ENCODE measurements around the gene MVK.

Gene MVK

DNA sequence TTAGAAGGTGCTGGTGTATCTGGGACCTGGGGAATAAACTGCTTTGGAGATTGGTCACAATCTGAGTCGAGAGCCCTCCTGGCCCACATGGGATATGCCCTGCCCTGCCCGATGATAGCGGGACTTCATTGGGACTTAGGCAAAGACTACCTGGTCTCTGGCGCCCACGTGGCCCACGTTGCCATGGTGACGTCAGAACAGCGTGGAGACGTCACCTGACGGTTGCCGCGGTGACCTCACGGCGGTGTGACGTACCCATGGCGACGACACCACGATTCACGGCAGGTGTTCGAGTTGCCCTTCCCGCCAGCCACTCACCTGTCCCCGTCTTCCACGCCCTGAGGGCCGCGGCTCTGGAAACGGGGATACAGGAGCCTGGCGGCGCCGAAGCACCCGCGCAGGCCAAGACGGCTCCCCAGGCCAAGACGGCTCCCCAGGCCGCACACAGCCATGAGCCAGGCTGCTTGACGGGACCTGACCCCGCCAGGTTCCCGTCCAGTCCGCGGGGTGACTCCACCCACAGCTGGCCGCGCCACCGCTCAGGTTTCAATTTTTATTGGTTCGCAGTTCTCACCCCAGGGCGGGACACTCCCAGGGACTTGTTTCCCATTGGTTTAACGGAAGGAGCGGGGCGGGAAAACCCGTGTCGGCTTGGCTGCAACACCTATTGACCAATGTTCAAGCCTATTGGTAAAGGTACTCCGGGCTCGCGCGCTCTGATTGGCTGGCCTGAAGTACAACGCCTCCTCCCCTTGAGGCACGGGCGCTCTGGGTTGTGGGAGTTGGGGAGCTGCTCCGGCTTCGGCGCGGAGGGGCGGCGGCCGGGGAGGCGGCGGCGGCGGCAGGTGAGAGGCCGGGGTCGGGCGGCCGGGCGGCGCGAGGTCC, at the start of gene MVK, which contains the start of gene MMAB:
MVK (plus strand) TSS at position 766 of the 885 bp plus-strand sequence. CDS start 1,029 bp downstream, outside the sequence.
MMAB (minus strand) TSS at position 476 of the 885 bp plus-strand sequence; CDS start at position 452, 24 bp downstream.
- DNase-seq, result peak; percentile 99

DNA sequence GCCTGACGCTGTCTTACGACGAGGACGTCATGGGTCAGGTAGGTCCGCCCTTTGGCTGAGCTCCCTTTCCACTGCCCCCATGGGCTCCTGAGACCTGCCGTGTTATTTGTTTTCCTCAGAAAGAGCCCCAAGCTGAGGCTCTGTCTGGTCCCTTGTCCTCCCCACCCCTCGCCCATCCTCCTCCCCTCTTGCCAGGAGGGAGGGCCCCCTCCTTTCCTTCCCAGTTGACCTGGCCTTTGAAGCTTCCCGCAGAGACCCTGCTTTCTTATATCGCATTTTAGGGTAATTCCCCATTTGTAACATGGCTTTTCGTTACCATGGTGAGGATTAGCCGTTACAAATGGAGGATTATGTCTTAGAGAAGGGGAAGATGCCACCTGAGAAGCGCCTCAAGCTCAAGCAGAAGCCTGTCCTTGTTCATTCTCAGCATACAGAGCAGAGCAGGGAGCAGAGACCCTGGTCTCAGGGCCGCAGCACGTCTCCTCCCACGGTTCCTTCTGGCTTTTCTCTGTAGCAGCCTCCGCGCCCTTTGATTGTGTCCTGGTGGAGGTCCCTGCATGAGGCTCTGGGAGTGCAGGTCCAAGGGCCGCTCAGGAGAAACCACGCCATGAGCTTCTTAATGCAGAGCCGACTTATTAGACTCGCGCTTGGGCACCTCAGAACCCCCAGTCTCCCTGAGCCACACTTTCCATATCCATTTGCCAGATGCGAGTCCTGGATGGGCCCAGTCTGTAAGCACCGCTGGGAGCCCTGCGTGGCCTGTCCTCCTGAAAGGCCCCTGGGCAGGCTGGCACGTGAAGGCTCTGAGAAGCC, 48.9 kb upstream of the MVK start:
- DNase-seq, result no peak

GRCh38 chr12:109525279-109525585, 48.4 kb upstream of the MVK start:
- DNase-seq, result no peak

DNA sequence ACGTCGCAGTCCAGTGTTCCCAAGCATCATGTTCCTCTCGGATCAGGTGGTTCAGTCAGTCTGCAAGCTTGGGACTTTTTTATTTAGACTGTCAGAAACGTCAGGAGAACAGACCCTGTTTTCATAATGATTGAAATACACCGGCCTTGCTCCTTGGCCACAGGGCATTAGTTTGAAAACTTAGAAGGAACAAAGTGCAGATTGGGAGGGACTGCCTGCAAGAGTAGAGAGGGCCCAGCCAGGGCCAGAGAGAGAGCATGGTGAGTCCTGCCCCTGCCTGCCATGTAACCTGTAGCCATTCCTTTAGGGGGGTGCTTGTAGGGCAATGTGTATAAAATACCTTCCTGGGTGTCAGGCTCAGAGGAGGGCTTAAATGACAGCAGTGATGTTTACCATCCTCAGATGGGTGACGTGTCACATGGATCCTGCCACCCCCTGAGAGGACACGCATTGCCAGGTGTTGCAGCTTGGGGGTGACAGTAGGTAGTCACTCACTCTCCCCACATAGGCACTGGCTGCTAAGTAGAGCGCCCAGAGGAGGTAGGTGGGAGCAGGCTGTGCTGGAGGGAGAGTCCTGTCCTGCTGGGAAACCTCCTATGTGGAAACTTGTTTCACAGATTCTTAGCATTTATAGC, 46.0 kb upstream of the MVK start:
- DNase-seq, result no peak

- DNase-seq, result no peak
Observed at GRCh38 chr12:109529691-109530640, 43.6 kb upstream of the MVK start.

DNA sequence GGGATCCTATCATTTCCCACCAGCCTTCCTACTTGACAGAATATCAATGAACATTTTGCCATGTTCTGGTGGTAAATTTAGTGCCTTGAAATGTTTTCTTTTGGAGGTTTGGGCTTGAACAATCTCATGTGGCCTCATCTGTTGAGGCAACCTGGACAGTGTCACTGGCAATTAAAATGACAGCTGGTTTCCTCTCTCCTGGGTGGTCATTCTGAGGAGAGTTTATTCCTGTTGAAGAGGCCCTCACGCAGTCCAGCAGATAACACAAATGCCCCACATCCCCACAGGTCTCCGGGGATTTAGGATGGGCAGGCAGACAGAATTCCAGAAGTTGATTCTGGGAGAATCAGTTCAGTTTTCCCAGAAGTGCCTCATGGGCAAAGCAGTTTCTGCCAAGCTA, 42.2 kb upstream of the MVK start:
- no peak for DNase-seq

DNA sequence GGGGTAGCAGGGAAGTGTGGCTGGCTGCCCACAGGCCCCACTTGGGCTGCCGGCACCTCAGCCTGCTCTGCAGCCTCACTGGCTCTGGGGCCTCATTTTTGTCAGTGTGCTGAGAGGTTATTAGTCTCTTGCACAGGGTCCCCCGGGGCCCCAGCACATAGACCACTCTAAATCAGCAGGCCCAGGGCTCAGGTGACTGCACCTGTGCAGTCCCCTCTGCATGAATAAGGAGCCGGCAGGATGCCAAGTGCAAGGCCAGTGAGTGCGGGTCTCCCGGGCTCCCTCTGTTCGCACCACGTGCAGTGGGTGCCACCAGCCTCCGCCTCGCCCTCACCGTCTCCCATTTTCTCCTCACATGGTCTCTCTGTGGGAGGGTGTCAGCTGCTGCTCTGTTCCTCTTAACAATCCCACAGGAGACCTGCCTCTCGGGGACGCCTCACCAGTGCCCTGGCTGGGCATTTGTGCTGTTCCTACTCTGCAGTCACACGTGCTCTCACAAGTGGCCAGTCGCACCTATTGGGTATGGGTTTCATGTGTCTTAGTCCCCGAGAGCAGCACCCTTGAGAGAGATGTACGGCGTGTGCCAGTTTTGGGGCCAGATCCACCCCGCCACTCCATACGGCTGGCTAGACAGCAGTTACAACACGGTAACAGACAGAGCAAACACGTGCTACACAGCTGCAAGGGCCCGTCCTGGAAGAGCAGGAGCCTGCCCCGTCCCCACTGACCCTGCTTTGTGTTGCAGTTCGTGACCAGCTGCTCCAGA, 40.7 kb upstream of the MVK start:
- DNase-seq, result no peak

DNA sequence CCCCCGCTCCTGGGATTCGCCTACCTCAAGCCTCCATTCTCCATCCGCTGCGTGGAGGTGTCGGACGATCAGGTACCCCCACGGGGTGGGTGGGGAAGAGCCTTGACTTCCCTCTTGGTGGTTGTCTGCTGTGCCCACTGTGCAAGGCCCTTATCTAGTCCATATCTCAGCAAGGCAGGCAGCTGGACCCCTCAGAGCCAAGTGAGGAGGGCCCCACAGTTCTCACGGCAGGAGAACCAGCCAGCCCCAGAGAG, 40.2 kb upstream of the MVK start:
- no peak for DNase-seq

DNA sequence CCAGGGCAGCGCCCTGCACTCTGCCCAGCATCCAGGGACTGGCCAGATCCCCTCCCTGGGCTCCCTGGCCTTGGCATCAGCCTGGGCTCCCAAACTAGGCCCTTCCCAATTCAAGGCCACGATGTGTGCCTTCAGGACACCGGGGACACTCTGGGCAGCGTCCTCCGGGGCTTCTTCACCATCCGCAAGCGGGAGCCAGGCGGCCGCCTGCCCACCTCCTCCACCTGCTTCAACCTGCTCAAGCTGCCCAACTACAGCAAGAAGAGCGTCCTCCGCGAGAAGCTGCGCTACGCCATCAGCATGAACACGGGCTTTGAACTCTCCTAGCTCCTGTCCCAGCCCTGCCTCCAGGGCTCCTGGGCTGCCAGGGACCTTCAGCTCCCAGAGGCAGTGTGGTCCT, 39.1 kb upstream of the MVK start:
- DNase-seq, result no peak

DNA sequence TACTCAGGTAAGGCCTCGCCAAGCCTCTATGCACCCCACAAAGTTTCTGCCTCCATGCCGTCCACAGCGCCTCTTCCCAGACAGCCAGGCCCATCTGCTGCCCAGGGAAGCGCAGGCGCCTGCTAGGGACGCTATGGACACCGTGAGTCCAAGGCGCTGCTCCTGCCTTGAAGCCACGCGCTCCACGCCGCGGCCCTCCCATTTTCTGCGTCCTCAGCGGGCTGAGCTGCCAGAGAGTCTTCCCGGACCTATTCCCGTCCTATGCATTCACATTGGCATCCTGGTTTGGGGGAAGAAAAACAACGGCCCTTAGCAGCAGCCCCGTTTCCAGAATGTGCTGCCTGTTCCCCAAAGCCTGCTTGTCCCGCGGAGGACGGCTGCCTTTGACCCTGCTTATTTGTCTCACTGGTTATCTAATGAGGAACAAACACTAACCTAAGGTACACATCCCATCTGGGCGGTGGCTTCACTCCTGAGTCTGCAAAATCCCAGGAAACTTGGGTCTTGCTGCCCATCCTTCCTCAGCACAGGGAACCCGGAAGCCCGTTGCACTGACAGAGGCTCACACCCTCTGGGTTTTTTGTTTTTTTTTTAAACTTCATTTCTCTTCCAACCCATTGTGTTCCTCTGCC, 38.2 kb upstream of the MVK start:
- no peak for DNase-seq

- no peak for DNase-seq
Observed at GRCh38 chr12:109535863-109536250, 37.7 kb upstream of the MVK start.

- no peak for DNase-seq
Observed at GRCh38 chr12:109537136-109537535, 36.5 kb upstream of the MVK start.

- DNase-seq, result no peak
Observed at GRCh38 chr12:109538191-109538863, 35.3 kb upstream of the MVK start.

DNA sequence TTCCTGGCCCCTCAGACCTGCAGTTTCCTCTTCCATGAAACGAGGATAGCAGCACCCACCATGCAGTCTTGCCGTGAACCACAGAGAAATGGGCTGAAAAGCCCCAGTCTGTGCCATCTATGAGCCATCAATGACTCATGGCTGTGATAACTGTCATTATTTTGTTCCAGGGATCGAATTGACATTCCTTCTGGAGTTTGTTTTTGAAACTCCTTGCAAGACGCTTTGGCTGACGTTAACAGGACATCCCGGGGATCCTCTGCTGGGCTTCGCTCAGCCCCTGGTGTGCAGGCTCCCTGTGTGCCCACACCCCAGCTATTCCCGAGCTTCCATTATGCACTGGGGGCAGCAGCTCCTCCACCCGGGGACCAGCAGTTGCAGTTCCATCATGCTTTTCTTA, 34.1 kb upstream of the MVK start:
- no peak for DNase-seq

GRCh38 chr12:109540526-109541412, 32.8 kb upstream of the MVK start:
- no peak for DNase-seq

DNA sequence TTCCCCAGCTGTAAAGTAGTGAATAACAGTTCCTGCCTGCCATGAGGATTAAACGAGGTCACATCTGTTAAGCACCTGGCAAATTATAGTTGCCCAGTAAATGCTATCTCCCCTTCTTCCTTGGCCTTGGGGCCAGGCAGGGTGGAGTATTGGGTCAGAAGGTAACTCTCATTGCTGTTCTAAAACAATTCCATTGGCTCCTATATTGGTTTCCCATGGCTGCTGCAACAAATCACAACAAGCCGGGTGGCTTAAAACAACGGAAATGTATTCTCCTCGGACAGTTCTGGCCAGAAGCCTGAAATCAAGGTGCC, 32.2 kb upstream of the MVK start:
- DNase-seq, result no peak

DNA sequence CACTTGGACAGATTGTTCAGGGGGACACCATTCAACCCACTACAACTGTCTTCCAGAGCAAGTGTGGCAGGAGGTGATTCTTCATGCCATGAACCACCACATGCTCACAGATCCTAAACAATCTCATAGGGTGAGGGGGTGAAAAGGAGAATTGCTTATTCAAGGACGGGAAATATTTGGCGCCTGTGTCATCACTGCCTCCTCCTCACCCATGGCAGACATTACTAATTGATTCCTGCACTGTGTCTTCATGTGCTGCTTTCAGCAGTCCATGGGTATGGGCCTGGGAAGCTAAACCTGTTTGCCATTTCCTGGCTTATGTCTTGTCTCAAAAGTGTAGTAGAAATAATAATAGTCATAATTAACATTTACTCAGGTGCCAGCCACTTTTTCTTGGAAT, 31.6 kb upstream of the MVK start:
- DNase-seq, result no peak

DNA sequence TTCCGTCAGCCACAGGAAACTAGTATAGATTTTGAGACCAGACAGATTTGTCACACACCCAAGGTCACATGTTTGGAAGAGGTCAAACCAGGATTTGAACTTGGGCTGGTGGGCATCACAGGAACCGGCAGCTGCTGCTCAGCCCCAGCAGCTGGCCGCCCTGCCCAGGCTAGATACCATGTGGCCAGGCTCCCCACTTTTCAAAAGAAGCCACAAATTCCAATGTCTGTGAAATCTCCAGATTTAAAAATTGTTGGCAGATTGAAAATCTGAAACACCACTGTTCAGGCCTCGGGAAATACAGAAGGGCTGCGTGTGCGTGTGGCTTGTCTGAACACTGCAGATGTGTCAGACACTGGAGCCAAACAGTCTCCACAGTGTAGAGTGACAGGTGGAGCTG, 30.7 kb upstream of the MVK start:
- no peak for DNase-seq

- DNase-seq, result no peak
Observed at GRCh38 chr12:109544955-109545531, 28.6 kb upstream of the MVK start.

GRCh38 chr12:109545826-109546225, 27.8 kb upstream of the MVK start:
- no peak for DNase-seq
